ENCODE data around the gene TMEM170B. TPM values are rescaled to one million over a fixed set of nuclear protein-coding genes. Genes with fewer than 3 reads are reported as not detected.

Gene TMEM170B
- total and polyA plus RNA-seq, 9 of the 15 experiments (the other 6 are each of a cell fraction or from before 2014, with no cell fraction given): 0.03 to 0.11 (median 0.07) TPM

- peak; percentile 79 to 85 (median 81) for DNase-seq (ENCODE audit: extremely low read depth in 1 of 4, low spot score in 3 of 4)
- no peaks in the 10 kb centered on the region for H4K20me1 ChIP-seq (replicated peaks; ENCODE audit: control insufficient read depth, insufficient read depth, low read length)
- no peaks in the 10 kb centered on the region for H3K79me2 ChIP-seq (ENCODE audit: control insufficient read depth, insufficient read depth, low read length)
- H3K27ac ChIP-seq (ENCODE audit: extremely low read depth, low read depth, low read length): no peak overlapping the region
- H3K9me3 ChIP-seq (replicated peaks; ENCODE audit: control insufficient read depth, insufficient read depth, low read depth, low read length): no peaks in the 10 kb centered on the region
- ATAC-seq: peak; percentile 98
- 0 out of 2 replicates have a peak overlapping the region, but pooled peaks have one; percentile 18 for H2AFZ ChIP-seq (ENCODE audit: low read depth, low read length)
- no peaks in the 10 kb centered on the region for H3K4me1 ChIP-seq (replicated peaks in 1 of 2; ENCODE audit: control insufficient read depth in 2 of 2, insufficient read depth in 2 of 2, low read length in 2 of 2)
- H3K36me3 ChIP-seq (ENCODE audit: control insufficient read depth, insufficient read depth, low read length): no peaks in the 10 kb centered on the region
- H3K4me3 ChIP-seq: no peak overlapping the region
- H3K27me3 ChIP-seq (ENCODE audit: control insufficient read depth in 2 of 2, insufficient read depth in 2 of 2, low read length in 2 of 2): peaks cover 0 to 4% of the 10 kb centered on the region in 2 experiments; a peak in 1 of 5 replicates
- no peak overlapping the region for H3K4me2 ChIP-seq (ENCODE audit: insufficient read depth, low read length)
- in situ Hi-C loops (cut with MboI) (loop anchor here (5.0 to 25.0 kb wide), 3 partner anchors 324 to 1019 kb away; no protein-coding TSS in a partner anchor), intact Hi-C loops (cut with micrococcal nuclease) (loop anchor here (1.0 to 2.0 kb wide), 5 partner anchors 79 to 546 kb away; no protein-coding TSS in a partner anchor)
- WGBS (ENCODE audit: insufficient coverage, low coverage, missing lambda C conversion rate): 1% methylated on average over 12 of the region's 12 CpGs
- FAIRE-seq: peak; percentile 90
- BruUV-seq (replicated peaks): no TSS peak
- POLR2A ChIA-PET: interaction anchor here (0.6 to 1.3 kb wide), 5 partner anchors 13 to 841 kb away, joined by 3 to 4 read pairs (median 3); no protein-coding TSS in a partner anchor
- CTCF ChIA-PET (ENCODE audit: low intra/inter-chr PET ratio): interaction anchor here (0.6 to 3.8 kb wide), 10 partner anchors 75 to 1017 kb away, joined by 3 to 68 read pairs (median 4); partner anchors contain the start of gene ELOVL2
- H3K9me1 ChIP-seq (ENCODE audit: control insufficient read depth, insufficient read depth, low read length): no peaks in the 10 kb centered on the region
- no peak overlapping the region for H3K9ac ChIP-seq (ENCODE audit: insufficient read depth in 1 of 2, low read depth in 2 of 2, low read length in 2 of 2)
- TF ChIP-seq ZNF766 (CRISPR knock-in tag; conservative IDR thresholded peaks at IDR 0.05): 0 out of 2 replicates have a peak, but pooled peaks have one; percentile 33
- no peak for TF ChIP-seq FIP1L1 (IDR thresholded peaks at IDR 0.05; ENCODE audit: low read depth, low read length, poor library complexity, severe bottlenecking)
- TF ChIP-seq STAG1 (CRISPR knock-in tag; IDR thresholded peaks at IDR 0.05; ENCODE audit: borderline replicate concordance): peak; percentile 47; the same call in 1 of the 2 replicates
- TF ChIP-seq CC2D1A (IDR thresholded peaks at IDR 0.05): peak; percentile 42; the same call in 1 of the 2 replicates
- peak; percentile 90 for TF ChIP-seq REST (IDR thresholded peaks at IDR 0.05; ENCODE audit: borderline replicate concordance)
- no peak for TF ChIP-seq REST (CRISPR knock-in tag; IDR thresholded peaks at IDR 0.05; ENCODE audit: low read depth)
- peak; percentile 99 for TF ChIP-seq DEAF1 (CRISPR knock-in tag; IDR thresholded peaks at IDR 0.05)
- TF ChIP-seq HDAC8 (tag; IDR thresholded peaks at IDR 0.05): no peak
Measured at GRCh38 chr6:11496152-11497060, 41.1 kb upstream of the TMEM170B start.

Data from K562 (cell line).